Measurements from ENCODE around the gene PITPNM1.

PITPNM1 gene

DNA sequence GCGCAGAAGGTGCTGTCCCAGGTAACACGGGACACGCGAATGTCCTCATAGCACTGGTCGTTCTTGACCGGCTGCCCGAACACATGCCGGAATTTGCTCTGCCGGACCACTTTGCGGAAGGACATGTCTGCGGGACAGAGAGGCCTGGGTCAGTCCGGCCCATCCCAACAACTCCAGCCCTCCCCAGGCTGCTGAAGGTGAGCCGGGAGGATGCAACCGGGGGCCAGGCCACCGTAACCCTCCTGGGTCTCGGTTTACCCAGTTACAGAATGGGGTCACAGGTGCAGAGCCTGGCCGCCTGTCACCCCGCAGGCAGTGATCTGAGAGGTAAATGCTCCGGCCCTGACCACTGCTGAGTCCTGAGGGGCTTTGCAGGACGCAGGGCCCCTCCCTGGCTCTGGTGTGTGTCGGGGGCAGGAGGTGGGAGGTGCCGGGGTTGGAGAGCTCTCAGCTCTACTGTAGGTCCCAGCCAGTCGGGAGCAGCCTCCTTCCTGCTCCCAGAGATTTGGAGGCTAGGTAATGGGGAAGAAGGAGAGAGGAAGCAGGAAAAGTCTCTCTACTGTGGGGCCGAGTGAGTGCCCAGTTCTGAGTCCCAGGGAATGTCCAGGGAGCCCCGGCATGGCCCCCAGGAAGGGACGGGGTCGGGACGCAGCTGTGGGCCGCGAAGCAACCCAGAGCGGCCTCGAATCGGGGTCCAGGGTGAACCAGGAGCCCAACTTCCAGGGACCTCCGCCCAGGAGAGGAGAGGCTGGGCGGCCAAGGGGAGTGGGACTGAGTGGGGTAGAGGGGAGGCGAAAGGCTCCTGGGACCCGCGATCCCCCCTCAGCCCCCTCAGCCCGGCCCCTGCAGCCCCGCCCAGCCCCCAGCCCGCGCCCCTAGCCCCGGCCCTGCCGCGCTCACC lies 62.4 kb downstream of the PITPNM1 start:
- no peaks in the 10 kb centered on the region for H3K9me3 ChIP-seq (ENCODE audit: severe bottlenecking)
- DNase-seq (ENCODE audit: low spot score) (peak; percentile 57), ATAC-seq (ENCODE audit: low read depth) (peak; percentile 13)
- peaks cover 12% of the 10 kb centered on the region for H3K36me3 ChIP-seq (ENCODE audit: low read depth)
- H3K27ac ChIP-seq (ENCODE audit: poor library complexity, severe bottlenecking), result peak overlapping the region; percentile 66
- H3K27me3 ChIP-seq (ENCODE audit: insufficient read depth, poor library complexity, severe bottlenecking), result no peaks in the 10 kb centered on the region
- TF ChIP-seq, protein P1, sequence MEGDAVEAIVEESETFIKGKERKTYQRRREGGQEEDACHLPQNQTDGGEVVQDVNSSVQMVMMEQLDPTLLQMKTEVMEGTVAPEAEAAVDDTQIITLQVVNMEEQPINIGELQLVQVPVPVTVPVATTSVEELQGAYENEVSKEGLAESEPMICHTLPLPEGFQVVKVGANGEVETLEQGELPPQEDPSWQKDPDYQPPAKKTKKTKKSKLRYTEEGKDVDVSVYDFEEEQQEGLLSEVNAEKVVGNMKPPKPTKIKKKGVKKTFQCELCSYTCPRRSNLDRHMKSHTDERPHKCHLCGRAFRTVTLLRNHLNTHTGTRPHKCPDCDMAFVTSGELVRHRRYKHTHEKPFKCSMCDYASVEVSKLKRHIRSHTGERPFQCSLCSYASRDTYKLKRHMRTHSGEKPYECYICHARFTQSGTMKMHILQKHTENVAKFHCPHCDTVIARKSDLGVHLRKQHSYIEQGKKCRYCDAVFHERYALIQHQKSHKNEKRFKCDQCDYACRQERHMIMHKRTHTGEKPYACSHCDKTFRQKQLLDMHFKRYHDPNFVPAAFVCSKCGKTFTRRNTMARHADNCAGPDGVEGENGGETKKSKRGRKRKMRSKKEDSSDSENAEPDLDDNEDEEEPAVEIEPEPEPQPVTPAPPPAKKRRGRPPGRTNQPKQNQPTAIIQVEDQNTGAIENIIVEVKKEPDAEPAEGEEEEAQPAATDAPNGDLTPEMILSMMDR (IDR thresholded peaks at IDR 0.05; ENCODE audit: poor library complexity, severe bottlenecking), result no peak
- peak overlapping the region; percentile 57 for H3K4me3 ChIP-seq (ENCODE audit: severe bottlenecking)
- H3K4me1 ChIP-seq (ENCODE audit: insufficient read depth, poor library complexity, severe bottlenecking), result no peaks in the 10 kb centered on the region

Measured in RWPE2 (cell line).